ENCODE measurements around the gene SULF2. TPM values are rescaled to one million over a fixed set of nuclear protein-coding genes. Genes with fewer than 3 reads are reported as not detected.

SULF2 gene
- total and polyA plus RNA-seq, 2 of the 13 experiments (the other 11 are each of a cell fraction or from before 2014, with no cell fraction given), result 7.2 to 50.9 TPM

DNA sequence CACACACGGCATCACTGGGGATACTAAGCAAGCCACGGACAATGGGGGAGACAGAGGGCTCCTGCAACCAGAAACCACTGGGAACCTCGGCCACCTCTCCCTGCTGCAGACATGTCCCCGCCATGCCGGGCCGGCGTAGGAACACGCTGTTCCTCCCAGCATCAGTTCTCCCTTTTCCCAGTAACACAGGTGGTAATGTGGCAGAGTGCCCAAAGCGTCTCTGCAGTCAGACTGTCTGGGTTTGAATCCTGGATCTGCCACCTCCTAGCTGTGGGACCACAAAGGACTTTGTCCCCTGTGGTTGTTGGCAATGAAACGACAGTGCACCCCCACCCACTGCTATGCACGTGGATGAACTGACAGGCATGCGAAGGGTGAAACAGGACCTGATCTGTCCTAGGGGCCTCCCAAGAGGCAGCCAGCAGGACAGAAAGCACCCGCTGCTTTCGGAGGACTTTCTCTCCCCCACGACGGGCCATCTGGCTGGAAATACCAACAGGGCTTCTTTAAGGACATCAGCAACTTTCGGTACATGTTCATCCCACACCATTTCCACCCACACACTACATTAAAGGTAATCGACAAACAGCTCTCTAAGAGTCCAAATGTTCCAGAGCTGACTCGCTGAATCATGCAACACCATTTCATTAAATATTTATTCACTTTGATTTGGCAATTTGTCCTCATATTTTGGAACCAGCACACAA is 74.1 kb downstream of the SULF2 start (continued):
- TF ChIP-seq HDAC1 (CRISPR knock-in tag; IDR thresholded peaks at IDR 0.05) (peak; percentile 94), REXO4 (CRISPR knock-in tag; IDR thresholded peaks at IDR 0.05; ENCODE audit: borderline replicate concordance) (no peak), TCF12 (IDR thresholded peaks at IDR 0.05) (no peak), TCF12 (CRISPR knock-in tag; IDR thresholded peaks at IDR 0.05) (no peak), FOXA1 (IDR thresholded peaks at IDR 0.05) (no peak), FOXA1 (CRISPR knock-in tag; IDR thresholded peaks at IDR 0.05) (peak; percentile 80), ZNF235 (CRISPR knock-in tag; IDR thresholded peaks at IDR 0.05; ENCODE audit: borderline replicate concordance) (no peak), PHF21A (CRISPR knock-in tag; IDR thresholded peaks at IDR 0.05) (peak; percentile 63; the same call in 1 of the 2 replicates), FOSL1 (CRISPR knock-in tag; IDR thresholded peaks at IDR 0.05; ENCODE audit: borderline replicate concordance) (no peak), PAF1 (CRISPR knock-in tag; IDR thresholded peaks at IDR 0.05) (no peak), KLF11 (CRISPR knock-in tag; IDR thresholded peaks at IDR 0.05) (peak; percentile 77; the same call in 1 of the 2 replicates), ZFP36L2 (CRISPR knock-in tag; IDR thresholded peaks at IDR 0.05) (no peak), MEIS2 (CRISPR knock-in tag; IDR thresholded peaks at IDR 0.05) (peak; percentile 93), MYC (CRISPR knock-in tag; IDR thresholded peaks at IDR 0.05; ENCODE audit: borderline replicate concordance) (peak; percentile 99), CENPT (CRISPR knock-in tag; IDR thresholded peaks at IDR 0.05; ENCODE audit: low read depth) (peak; percentile 79; the same call in 1 of the 2 replicates), CC2D1A (CRISPR knock-in tag; IDR thresholded peaks at IDR 0.05) (no peak), SYNCRIP (IDR thresholded peaks at IDR 0.05; ENCODE audit: insufficient read depth, low read depth, low read length) (no peak), ZNF75D (CRISPR knock-in tag; IDR thresholded peaks at IDR 0.05; ENCODE audit: borderline replicate concordance) (no peak), ZNF232 (CRISPR knock-in tag; IDR thresholded peaks at IDR 0.05; ENCODE audit: borderline replicate concordance) (no peak), TCF7L2 (IDR thresholded peaks at IDR 0.05; ENCODE audit: low read depth, low read length) (no peak), KAT2B (IDR thresholded peaks at IDR 0.05; ENCODE audit: borderline replicate concordance, low read depth, low read length) (no peak), ZSCAN25 (CRISPR knock-in tag; IDR thresholded peaks at IDR 0.05) (peak; percentile 78), MED8 (CRISPR knock-in tag; IDR thresholded peaks at IDR 0.05; ENCODE audit: insufficient replicate concordance) (peak; percentile 75)
- TF ChIP-seq, protein P1, sequence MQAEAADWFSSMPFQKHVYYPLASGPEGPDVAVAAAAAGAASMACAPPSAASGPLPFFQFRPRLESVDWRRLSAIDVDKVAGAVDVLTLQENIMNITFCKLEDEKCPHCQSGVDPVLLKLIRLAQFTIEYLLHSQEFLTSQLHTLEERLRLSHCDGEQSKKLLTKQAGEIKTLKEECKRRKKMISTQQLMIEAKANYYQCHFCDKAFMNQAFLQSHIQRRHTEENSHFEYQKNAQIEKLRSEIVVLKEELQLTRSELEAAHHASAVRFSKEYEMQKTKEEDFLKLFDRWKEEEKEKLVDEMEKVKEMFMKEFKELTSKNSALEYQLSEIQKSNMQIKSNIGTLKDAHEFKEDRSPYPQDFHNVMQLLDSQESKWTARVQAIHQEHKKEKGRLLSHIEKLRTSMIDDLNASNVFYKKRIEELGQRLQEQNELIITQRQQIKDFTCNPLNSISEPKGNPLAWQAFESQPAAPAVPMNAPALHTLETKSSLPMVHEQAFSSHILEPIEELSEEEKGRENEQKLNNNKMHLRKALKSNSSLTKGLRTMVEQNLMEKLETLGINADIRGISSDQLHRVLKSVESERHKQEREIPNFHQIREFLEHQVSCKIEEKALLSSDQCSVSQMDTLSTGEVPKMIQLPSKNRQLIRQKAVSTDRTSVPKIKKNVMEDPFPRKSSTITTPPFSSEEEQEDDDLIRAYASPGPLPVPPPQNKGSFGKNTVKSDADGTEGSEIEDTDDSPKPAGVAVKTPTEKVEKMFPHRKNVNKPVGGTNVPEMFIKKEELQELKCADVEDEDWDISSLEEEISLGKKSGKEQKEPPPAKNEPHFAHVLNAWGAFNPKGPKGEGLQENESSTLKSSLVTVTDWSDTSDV (CRISPR knock-in tag; IDR thresholded peaks at IDR 0.05), result no peak
- TF ChIP-seq, protein P2, sequence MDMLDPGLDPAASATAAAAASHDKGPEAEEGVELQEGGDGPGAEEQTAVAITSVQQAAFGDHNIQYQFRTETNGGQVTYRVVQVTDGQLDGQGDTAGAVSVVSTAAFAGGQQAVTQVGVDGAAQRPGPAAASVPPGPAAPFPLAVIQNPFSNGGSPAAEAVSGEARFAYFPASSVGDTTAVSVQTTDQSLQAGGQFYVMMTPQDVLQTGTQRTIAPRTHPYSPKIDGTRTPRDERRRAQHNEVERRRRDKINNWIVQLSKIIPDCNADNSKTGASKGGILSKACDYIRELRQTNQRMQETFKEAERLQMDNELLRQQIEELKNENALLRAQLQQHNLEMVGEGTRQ (IDR thresholded peaks at IDR 0.05; ENCODE audit: low read depth, low read length), result peak; percentile 14; the same call in 1 of the 2 replicates
- TF ChIP-seq, protein P2 (CRISPR knock-in tag; IDR thresholded peaks at IDR 0.05; ENCODE audit: borderline replicate concordance), result no peak
- TF ChIP-seq, protein P3, sequence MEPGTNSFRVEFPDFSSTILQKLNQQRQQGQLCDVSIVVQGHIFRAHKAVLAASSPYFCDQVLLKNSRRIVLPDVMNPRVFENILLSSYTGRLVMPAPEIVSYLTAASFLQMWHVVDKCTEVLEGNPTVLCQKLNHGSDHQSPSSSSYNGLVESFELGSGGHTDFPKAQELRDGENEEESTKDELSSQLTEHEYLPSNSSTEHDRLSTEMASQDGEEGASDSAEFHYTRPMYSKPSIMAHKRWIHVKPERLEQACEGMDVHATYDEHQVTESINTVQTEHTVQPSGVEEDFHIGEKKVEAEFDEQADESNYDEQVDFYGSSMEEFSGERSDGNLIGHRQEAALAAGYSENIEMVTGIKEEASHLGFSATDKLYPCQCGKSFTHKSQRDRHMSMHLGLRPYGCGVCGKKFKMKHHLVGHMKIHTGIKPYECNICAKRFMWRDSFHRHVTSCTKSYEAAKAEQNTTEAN (CRISPR knock-in tag; conservative IDR thresholded peaks at IDR 0.05), result 0 out of 2 replicates have a peak, but pooled peaks have one; percentile 57

Measured in HepG2 (cell line).